HepG2 (cell line): Measurements from ENCODE around the gene OCSTAMP. TPM values are rescaled to one million over a fixed set of nuclear protein-coding genes. Genes with fewer than 3 reads are reported as not detected.

Source experiments
- ATAC-seq: fragments of 200-7000 bp; cut with Tn5 transposase; 3 replicates; pipeline ENCODE4 v1.9.1; 2020; ENCODE audit warnings: mild to moderate bottlenecking, moderate library complexity
- BruUV-seq: library from RNA; stranded (reverse); fragments of 400-500 nt; replicated peaks from 2 replicates; lab custom pipeline; 2021; lab: Mats Ljungman, UMichigan
- CTCF ChIA-PET: fragments of 300-600 bp; formaldehyde crosslinking; extraction: SDS; loops from one replicate; lab custom pipeline; 2021; ENCODE audit warnings: low total read pairs, inconsistent platforms, low intra/inter-chr PET ratio; lab: Yijun Ruan, JAX
- POLR2A ChIA-PET: fragments of 350-600 bp; sonication (Branson Sonifier 250); formaldehyde crosslinking; loops from one replicate; lab custom pipeline; 2020; ENCODE audit warnings: antibody characterized with exemption, inconsistent platforms; lab: Yijun Ruan, JAX
- DNase-seq: peaks from one replicate; pipeline ENCODE4 v3.0.0-alpha.2; 2015; ENCODE audit warnings: low spot score
- FAIRE-seq: peaks from 3 replicates; lab custom pipeline; 2011; peaks lifted over from hg19 to GRCh38; lab: Jason Lieb, UNC
- H2AFZ ChIP-seq: one replicate; pipeline ENCODE4 v1.6.1; 2011; ENCODE audit warnings: low read length, inconsistent platforms
- H3K27ac ChIP-seq: fragments of 300-600 bp; 3 replicates; pipeline ENCODE4 v1.8.0; 2011; ENCODE audit warnings: mixed run types, mild to moderate bottlenecking, mixed read lengths, low read length, inconsistent platforms; ENCODE audit not compliant: insufficient read depth; ENCODE audit errors: extremely low read length
- H3K27me3 ChIP-seq, 2 experiments: fragments of 200-600 bp in 1 of 2; 2 replicates in 1 of 2; 3 replicates in 1 of 2; pipeline versions ENCODE4 v1.6.0 to v1.8.0; 2011; ENCODE audit warnings: low read length in 2 of 2, mild to moderate bottlenecking in 2 of 2, moderate library complexity in 2 of 2, inconsistent platforms in 1 of 2; ENCODE audit not compliant: insufficient read depth in 2 of 2, control insufficient read depth in 1 of 2
- H3K36me3 ChIP-seq, 2 experiments: fragments of 200-600 bp in 1 of 2; replicated peaks in 1 of 2; 2 replicates in 1 of 2; 3 replicates in 1 of 2; pipeline versions ENCODE4 v1.5.1 to v1.8.0; 2011; ENCODE audit warnings: low read length in 2 of 2, inconsistent platforms in 1 of 2; ENCODE audit not compliant: insufficient read depth in 2 of 2, control insufficient read depth in 1 of 2
- H3K4me1 ChIP-seq: 2 replicates; pipeline ENCODE4 v1.5.1; 2012; ENCODE audit warnings: low read length, inconsistent platforms; ENCODE audit not compliant: insufficient read depth
- H3K4me2 ChIP-seq: 2 replicates; pipeline ENCODE4 v1.6.0; 2011; ENCODE audit warnings: low read depth, low read length, inconsistent platforms
- H3K4me3 ChIP-seq, 3 experiments: fragments of 200-600 bp in 1 of 3; sonication (generic), shearing (Covaris generic) in 1 of 3; replicated peaks in 1 of 3; 2 replicates each; pipeline ENCODE4 v1.5.1; 2011 to 2016; ENCODE audit warnings: low read length in 3 of 3, inconsistent platforms in 2 of 3, low read depth in 2 of 3, mild to moderate bottlenecking in 2 of 3, control low read depth in 1 of 3, mixed read lengths in 1 of 3; ENCODE audit not compliant: insufficient read depth in 1 of 3
- H3K79me2 ChIP-seq: one replicate; pipeline ENCODE4 v1.6.1; 2011; ENCODE audit warnings: low read length, inconsistent platforms; ENCODE audit not compliant: insufficient read depth
- H3K9ac ChIP-seq: 2 replicates; pipeline ENCODE4 v1.6.0; 2011; ENCODE audit warnings: mild to moderate bottlenecking, low read depth, low read length, inconsistent platforms; ENCODE audit not compliant: insufficient read depth
- H3K9me3 ChIP-seq: 2 replicates; pipeline ENCODE4 v1.5.1; 2012; ENCODE audit warnings: mild to moderate bottlenecking, low read length
- H4K20me1 ChIP-seq: 2 replicates; pipeline ENCODE4 v1.6.0; 2011; ENCODE audit warnings: inconsistent platforms, mild to moderate bottlenecking, low read length, moderate library complexity; ENCODE audit not compliant: insufficient read depth
- ETV6 ChIP-seq: sonication (generic); formaldehyde crosslinking; conservative IDR thresholded peaks from 2 replicates; pipeline ENCODE4 v1.4.0; 2020; ENCODE audit warnings: missing genetic modification reagents
- ZMYM3 ChIP-seq: sonication (generic); formaldehyde crosslinking; IDR thresholded peaks from 2 replicates; pipeline ENCODE4 v1.5.1; 2020; ENCODE audit warnings: mild to moderate bottlenecking, missing genetic modification reagents
- ZNF629 ChIP-seq: sonication (generic); formaldehyde crosslinking; conservative IDR thresholded peaks from 2 replicates; pipeline ENCODE4 v1.5.0; 2020; ENCODE audit warnings: missing genetic modification reagents
- ZSCAN29 ChIP-seq: sonication (generic); formaldehyde crosslinking; conservative IDR thresholded peaks from 2 replicates; pipeline ENCODE4 v1.4.0; 2020; ENCODE audit warnings: mild to moderate bottlenecking, missing genetic modification reagents
- WGBS: methylation state at CpG from one replicate; pipeline ENCODE4 v1.1.6; 2017; ENCODE audit warnings: low lambda C conversion rate; 5-methylcytosine and 5-hydroxymethylcytosine counted together
- in situ Hi-C: cut with HindIII; loops from 2 replicates; pipeline ENCODE4 v1.10.0; 2017; ENCODE audit warnings: low pct_unique_long_range_greater_than_20kb; ENCODE audit not compliant: extremely low pct_ligation_motif_present
- intact Hi-C: fragments of 100-400 bp; cut with micrococcal nuclease; formaldehyde crosslinking; loops from one replicate; pipeline ENCODE4 v1.10.0; 2022; ENCODE audit not compliant: unreplicated experiment
- polyA plus RNA-seq, 8 experiments: library from polyadenylated mRNA; depleted of rRNA in 3 of 8; stranded (reverse) in 7 of 8; unstranded in 1 of 8; fragments of >200 nt; fragmentation: Illumina TruSeq in 4 of 8; extraction: Trizol in 4 of 8; gene quantifications; 2 replicates each; pipeline versions ENCODE4 v1.2.1 to v1.2.3, GENCODE V29; 2011 to 2016; ENCODE audit warnings: low read depth in 4 of 8, missing spikeins in 1 of 8, mixed read lengths in 1 of 8; ENCODE audit not compliant: insufficient read depth in 1 of 8
- total RNA-seq, 5 experiments: library from RNA; depleted of rRNA; stranded (reverse); fragments of >200 nt; fragmentation: Illumina TruSeq; extraction: Trizol; gene quantifications; 2 replicates each; pipeline ENCODE4 v1.2.3, GENCODE V29; 2016; ENCODE audit warnings: low read depth in 1 of 5

Gene OCSTAMP
- total and polyA plus RNA-seq, 2 of the 13 experiments (the other 11 are each of a cell fraction or from before 2014, with no cell fraction given) = not detected

DNA sequence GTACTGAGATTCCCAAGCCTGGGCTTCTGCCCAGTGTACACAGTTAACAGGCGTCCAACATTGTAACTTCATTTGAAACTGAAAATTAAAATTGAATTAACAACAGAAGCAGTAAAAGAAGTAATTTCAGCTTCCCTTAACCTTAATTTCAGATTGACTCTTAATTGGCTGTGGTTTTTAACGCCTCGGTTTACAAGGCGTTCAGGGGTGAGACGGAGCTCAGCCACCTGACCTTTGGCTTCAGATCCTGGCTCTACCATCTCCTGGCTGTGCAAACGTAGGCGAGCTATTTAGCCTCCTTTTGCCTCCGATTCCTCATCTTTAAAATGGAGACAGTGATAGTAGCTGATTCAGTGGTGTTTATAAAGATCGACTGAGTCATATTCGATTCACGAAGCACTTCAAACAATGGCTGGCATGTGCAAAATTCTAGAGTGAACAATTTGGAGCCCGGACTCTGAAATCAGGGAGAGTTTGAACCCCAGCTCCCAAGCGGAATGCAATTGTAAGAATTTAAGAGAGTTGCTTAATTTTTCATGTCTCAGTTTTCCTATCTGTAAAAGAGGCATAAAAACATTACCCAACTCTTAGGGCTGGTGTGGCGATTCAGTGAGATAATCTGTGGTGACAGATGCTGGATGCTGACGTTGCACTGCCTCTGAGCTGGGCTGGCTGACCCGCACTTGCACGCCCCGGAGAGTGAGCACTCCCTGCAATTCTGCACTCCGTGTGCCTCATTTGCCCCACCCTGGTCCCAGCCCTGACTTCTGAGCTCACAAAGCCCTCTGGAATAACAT is 23.5 kb upstream of the OCSTAMP start:
- in situ Hi-C loops = no loop called here
- intact Hi-C loops = no loop called here
- BruUV-seq = TSS peak; percentile 5
- CTCF ChIA-PET = no interaction called here
- peak; percentile 39; the same call in 1 of the 2 replicates for TF ChIP-seq ZNF629 (CRISPR knock-in tag)
- TF ChIP-seq ETV6 = no peak
- TF ChIP-seq, all 625 proteins: peak for 1
- POLR2A ChIA-PET = interaction anchor here (1.2 kb wide), 1 partner anchor 77 kb away, joined by 3 read pairs; the partner anchor contains the start of gene SLC13A3
- Histone ChIP-seq H3K27me3 (no peaks in the 10 kb centered on the region), H3K36me3 (peaks cover 15 to 26% of the 10 kb centered on the region in 2 experiments), H3K4me1 (peaks cover 4% of the 10 kb centered on the region), H3K27ac (no peak overlapping the region), H3K9ac (no peak overlapping the region), H2AFZ (no peak overlapping the region), H3K79me2 (no peaks in the 10 kb centered on the region), H3K9me3 (no peaks in the 10 kb centered on the region), H3K4me2 (no peak overlapping the region), H4K20me1 (no peaks in the 10 kb centered on the region), H3K4me3 (no peak overlapping the region)
- ATAC-seq (no peak), FAIRE-seq (no peak), DNase-seq (no peak)
- WGBS = 96% methylated on average over 19 of the region's 19 CpGs

DNA sequence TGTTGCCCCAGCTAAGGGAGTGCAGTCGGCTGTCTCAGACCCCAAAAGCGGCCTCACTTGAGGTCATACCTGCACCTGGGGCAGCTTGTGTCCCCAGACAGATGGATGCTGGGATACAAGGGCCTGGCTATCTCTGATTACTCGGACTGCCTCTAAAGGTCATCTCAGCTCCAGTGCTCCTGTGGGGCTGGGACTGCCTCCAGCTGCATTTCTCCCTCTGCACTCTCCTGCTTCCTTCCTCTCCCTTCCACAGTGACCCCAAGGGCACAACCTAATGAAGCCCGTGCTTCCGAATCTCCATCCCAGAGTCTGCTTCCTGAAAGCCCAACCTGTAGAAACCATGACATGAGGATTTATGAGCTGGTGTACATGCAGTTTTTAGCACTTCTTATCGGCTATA is 22.8 kb upstream of the OCSTAMP start:
- Histone ChIP-seq H4K20me1 (no peaks in the 10 kb centered on the region), H3K4me1 (peaks cover 11% of the 10 kb centered on the region), H3K27me3 (no peaks in the 10 kb centered on the region), H3K4me3 (no peak overlapping the region), H3K36me3 (peaks cover 15 to 26% of the 10 kb centered on the region in 2 experiments; a peak in 4 of 5 replicates), H3K79me2 (no peaks in the 10 kb centered on the region), H3K27ac (no peak overlapping the region), H3K9me3 (no peaks in the 10 kb centered on the region), H3K4me2 (no peak overlapping the region), H2AFZ (no peak overlapping the region), H3K9ac (no peak overlapping the region)
- ChIA-PET POLR2A (interaction anchor here (1.2 kb wide), 1 partner anchor 78 kb away, joined by 3 read pairs; the partner anchor contains the start of gene SLC13A3), CTCF (no interaction called here)
- FAIRE-seq (no peak), DNase-seq (no peak), ATAC-seq (no peak)
- intact Hi-C loops (no loop called here), in situ Hi-C loops (no loop called here)
- WGBS = 98% methylated on average over 6 of the region's 6 CpGs
- TF ChIP-seq ZMYM3 (CRISPR knock-in tag) (peak; percentile 7; the same call in 1 of the 2 replicates), ZSCAN29 (CRISPR knock-in tag) (no peak)
- no TSS peak for BruUV-seq
